GM10266 (cell line): ENCODE data around the gene NELFB.

Experiments
- DNase-seq: peaks from one replicate; pipeline ENCODE4 v3.0.0; 2012; ENCODE audit errors: extremely low spot score
- CTCF ChIP-seq: IDR thresholded peaks from 2 replicates; pipeline ENCODE4 v1.5.1; 2012; ENCODE audit warnings: mild to moderate bottlenecking, low read depth; ENCODE audit not compliant: control insufficient read depth, insufficient read depth; ENCODE audit errors: missing control alignments

Gene NELFB

GRCh38 chr9:137311171-137311985 is 56.3 kb downstream of the NELFB start:
- DNase-seq = no peak
- TF ChIP-seq CTCF = no peak

- no peak for TF ChIP-seq CTCF
- no peak for DNase-seq
These were observed 57.1 kb downstream of the NELFB start for GRCh38 chr9:137311986-137312851.

GRCh38 chr9:137312852-137313325 is 57.8 kb downstream of the NELFB start:
- DNase-seq = no peak
- no peak for TF ChIP-seq CTCF

- DNase-seq = peak; percentile 47
- no peak for TF ChIP-seq CTCF
These were observed 58.3 kb downstream of the NELFB start for GRCh38 chr9:137313326-137313936.

GRCh38 chr9:137313956-137314560 is 58.9 kb downstream of the NELFB start:
- no peak for TF ChIP-seq CTCF
- peak; percentile 22 for DNase-seq

GRCh38 chr9:137314561-137315560 is 59.7 kb downstream of the NELFB start:
- no peak for TF ChIP-seq CTCF
- peak; percentile 51 for DNase-seq
